T-helper 1 cell treated with Interleukin-12 subunit alpha and Interleukin-12 subunit beta and Interleukin-4 antibody, amounts not matched to agents 30 μg/mL and 1 μg/mL, for 36 hours (primary cell): ENCODE results near the gene LRRC4C.
"Not testable (repeated sequence)": the region's sequence is repeated elsewhere in the genome, so short reads cannot be mapped to it uniquely, and the experiment has no call there.

Experiments used
- H3K27ac Mint-ChIP-seq: one replicate; pipeline ENCODE4 v1.8.0; 2021; ENCODE audit warnings: mild to moderate bottlenecking, mixed read lengths
- H3K27me3 Mint-ChIP-seq: one replicate; pipeline ENCODE4 v1.8.0; 2021; ENCODE audit warnings: low read depth, mixed read lengths
- H3K36me3 Mint-ChIP-seq: one replicate; pipeline ENCODE4 v1.8.0; 2021; ENCODE audit warnings: low read depth, mixed read lengths
- H3K4me1 Mint-ChIP-seq: one replicate; pipeline ENCODE4 v1.8.0; 2021; ENCODE audit warnings: low read depth, mixed read lengths
- H3K4me3 Mint-ChIP-seq: one replicate; pipeline ENCODE4 v1.8.0; 2021; ENCODE audit warnings: mild to moderate bottlenecking, moderate library complexity, mixed read lengths
- H3K9me3 Mint-ChIP-seq: one replicate; pipeline ENCODE4 v1.8.0; 2021; ENCODE audit warnings: mixed read lengths

Gene LRRC4C

DNA sequence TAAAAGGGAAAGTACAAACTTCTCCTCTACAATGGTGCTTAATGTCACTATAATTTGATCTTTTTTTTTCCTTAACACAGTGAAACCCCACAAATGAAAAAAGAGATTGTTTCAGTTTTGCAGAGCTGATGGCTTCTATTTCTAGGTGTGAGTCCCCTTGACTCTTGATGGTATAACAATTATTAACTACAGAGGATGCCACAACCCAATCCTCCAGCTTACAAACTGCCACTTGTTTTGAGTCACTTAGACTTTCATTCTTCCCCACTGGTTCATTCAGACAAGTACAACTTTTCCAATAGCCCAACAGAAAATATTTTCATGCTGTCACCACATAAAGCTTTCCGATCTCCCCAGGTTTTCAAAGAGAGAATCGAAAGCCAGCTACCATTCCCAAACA is 812.2 kb downstream of the LRRC4C start:
- no peaks in the 10 kb centered on the region for H3K36me3 Mint-ChIP-seq
- no peak overlapping the region for H3K27ac Mint-ChIP-seq
- H3K4me1 Mint-ChIP-seq = no peaks in the 10 kb centered on the region
- peaks cover 45% of the 10 kb centered on the region for H3K9me3 Mint-ChIP-seq
- no peak overlapping the region for H3K4me3 Mint-ChIP-seq
- no peaks in the 10 kb centered on the region for H3K27me3 Mint-ChIP-seq

DNA sequence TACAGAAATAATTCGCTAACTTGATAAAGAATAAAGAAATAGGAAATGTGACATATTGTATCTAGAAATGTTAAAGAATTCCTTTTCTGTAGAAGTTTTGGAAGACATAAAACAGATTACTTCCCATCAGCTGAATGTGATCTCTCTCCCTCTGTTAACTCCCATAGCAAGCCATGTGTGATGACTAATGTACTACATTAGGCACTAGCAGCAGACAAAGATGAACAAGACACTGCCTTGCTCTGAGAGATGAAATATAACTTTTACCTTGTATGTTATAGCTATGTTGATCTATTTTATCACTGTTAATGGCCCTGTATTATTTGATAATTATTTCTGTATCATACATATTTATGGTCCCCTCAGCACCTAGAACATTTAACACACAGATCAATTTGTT is 817.2 kb downstream of the LRRC4C start:
- Mint-ChIP-seq H3K9me3 (peaks cover 33% of the 10 kb centered on the region), H3K4me3 (no peak overlapping the region), H3K36me3 (no peaks in the 10 kb centered on the region), H3K4me1 (no peaks in the 10 kb centered on the region), H3K27me3 (no peaks in the 10 kb centered on the region), H3K27ac (no peak overlapping the region)

DNA sequence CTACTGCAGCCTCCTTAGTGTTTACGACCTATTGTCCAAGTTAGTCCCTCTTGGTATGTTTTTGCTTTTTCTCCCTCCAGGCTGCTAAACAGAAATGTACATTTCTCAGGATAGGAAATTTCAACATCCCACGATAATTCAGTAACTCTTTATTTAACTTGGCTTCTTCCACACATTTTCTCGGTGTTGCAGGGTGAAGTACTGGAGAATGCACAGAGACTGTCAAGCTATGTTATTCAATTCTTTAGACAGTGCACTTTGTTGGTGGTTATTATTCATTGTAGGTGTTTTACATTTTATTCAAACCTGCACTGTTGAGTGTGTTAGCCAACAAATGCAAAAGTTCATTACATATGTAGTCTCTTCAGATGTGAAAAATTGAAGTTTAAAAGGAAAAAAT is 839.8 kb downstream of the LRRC4C start:
- Mint-ChIP-seq H3K9me3 (peaks cover 19% of the 10 kb centered on the region), H3K4me1 (no peaks in the 10 kb centered on the region), H3K36me3 (no peaks in the 10 kb centered on the region), H3K27ac (no peak overlapping the region), H3K4me3 (no peak overlapping the region), H3K27me3 (no peaks in the 10 kb centered on the region)

DNA sequence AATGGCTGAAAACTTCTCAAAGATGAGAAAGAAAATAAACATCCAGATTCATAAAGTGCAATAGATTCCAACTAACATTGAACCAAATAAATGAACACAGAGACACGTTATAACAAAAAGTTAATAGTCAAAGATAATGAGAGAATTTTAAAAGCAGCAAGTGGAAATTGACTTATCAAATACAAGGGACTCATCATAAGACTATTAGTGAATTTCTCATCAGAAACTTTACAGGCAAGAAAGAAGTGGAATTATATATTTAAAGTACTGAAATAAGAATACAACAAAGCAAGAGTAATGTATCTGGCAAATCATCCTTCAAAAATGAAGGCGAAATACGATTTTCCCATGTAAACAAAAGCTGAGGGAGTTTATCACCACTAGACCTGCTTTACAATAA is 852.7 kb downstream of the LRRC4C start:
- peaks cover 48% of the 10 kb centered on the region for H3K9me3 Mint-ChIP-seq

DNA sequence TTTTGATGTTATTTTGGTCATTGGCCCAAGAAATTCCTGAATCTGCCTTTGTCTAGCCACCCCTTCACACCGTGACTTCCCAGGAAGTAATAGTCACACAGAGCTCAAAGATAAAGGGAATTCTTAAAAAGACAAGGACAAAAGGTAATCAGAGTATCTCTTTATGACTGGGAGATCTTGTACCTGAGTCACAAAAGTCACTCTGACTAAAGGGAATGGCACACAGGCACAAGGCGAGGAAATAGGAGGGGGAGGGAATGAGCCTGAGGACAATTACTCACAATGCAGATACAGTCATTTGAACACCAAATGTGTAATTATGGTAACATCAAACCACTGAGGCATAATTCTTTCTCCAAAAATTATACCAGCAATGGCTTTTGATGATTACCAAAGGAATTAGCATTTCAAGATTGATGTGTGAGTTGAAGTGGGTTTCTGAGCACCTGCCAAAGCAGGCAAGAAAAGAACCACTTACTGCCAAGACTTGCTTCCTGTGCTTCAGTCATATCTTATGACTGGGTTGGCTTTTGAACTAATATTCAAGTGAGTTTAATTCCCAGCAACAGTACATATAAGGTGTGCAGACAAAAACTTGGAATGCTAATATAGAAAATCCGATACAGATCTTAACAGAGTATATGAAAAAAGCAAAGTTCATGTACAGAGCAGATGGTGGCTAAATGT is 856.4 kb downstream of the LRRC4C start:
- Mint-ChIP-seq H3K4me1 (no peaks in the 10 kb centered on the region), H3K4me3 (no peak overlapping the region), H3K36me3 (no peaks in the 10 kb centered on the region), H3K9me3 (peaks cover 45% of the 10 kb centered on the region), H3K27ac (no peak overlapping the region), H3K27me3 (no peaks in the 10 kb centered on the region)

More for the DNA sequence above, 852.7 kb downstream of the LRRC4C start:
- Mint-ChIP-seq H3K36me3 (no peaks in the 10 kb centered on the region), H3K4me1 (no peaks in the 10 kb centered on the region), H3K27me3 (no peaks in the 10 kb centered on the region), H3K4me3 (no peak overlapping the region), H3K27ac (no peak overlapping the region)

DNA sequence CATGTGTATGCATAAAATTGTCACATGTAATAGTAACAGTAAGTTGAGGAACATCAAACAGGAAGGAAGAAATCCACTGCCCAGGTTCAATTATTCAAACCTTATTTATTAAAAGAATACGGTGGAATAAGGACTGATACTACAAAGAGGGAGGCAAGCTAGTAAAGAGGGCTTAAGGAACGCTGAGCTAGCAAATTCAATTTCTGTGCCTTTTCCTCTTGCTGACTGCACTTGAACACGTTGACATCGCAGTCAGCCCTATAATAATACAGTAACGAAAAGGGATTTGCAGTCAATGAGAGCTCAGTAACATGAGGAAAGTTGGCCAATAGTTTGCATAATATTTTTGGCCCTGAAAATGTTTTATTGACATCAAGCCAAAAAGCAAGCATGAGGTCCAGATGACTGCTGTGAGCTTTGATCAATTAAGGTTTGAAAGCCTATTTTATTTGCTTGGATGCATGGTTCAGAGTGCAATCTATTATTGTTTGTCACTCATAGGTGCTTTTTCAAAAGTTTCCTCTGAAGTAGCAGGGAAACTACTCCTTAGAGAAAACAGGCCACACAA is 861.8 kb downstream of the LRRC4C start:
- Mint-ChIP-seq H3K27me3 (no peaks in the 10 kb centered on the region), H3K9me3 (peaks cover 27% of the 10 kb centered on the region), H3K36me3 (no peaks in the 10 kb centered on the region), H3K27ac (no peak overlapping the region), H3K4me3 (no peak overlapping the region), H3K4me1 (no peaks in the 10 kb centered on the region)

DNA sequence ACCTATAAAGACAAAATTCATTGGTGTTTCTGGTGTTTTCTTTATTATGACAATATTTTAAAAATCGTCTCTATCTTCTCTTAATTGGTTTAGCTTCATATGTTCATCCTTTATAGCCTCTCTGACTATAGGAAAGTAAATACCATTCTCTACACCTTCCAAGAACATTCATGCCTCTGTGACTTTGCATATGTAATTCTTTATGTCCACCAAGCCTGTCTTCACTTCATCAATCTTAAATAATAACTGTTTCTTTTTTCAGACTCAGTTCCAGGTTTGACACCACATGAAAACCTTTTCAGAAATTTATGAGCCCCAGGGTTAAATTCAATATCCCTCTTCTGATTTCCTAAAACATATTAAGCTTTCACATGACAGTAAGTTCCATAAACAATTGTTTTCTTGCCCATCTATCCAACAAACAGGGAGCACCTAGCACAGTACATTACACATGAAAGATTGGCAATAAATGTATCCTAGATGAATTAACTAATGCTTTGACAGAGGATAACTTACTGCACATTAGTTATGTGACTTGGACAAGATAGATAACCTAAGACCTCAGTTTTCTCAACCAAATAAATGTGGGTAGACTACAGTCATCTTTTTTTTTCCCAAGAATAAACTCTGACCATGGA is 886.1 kb downstream of the LRRC4C start:
- Mint-ChIP-seq H3K36me3 (no peaks in the 10 kb centered on the region), H3K27ac (no peak overlapping the region), H3K4me1 (no peaks in the 10 kb centered on the region), H3K27me3 (no peaks in the 10 kb centered on the region), H3K4me3 (no peak overlapping the region), H3K9me3 (peaks cover 18% of the 10 kb centered on the region)

DNA sequence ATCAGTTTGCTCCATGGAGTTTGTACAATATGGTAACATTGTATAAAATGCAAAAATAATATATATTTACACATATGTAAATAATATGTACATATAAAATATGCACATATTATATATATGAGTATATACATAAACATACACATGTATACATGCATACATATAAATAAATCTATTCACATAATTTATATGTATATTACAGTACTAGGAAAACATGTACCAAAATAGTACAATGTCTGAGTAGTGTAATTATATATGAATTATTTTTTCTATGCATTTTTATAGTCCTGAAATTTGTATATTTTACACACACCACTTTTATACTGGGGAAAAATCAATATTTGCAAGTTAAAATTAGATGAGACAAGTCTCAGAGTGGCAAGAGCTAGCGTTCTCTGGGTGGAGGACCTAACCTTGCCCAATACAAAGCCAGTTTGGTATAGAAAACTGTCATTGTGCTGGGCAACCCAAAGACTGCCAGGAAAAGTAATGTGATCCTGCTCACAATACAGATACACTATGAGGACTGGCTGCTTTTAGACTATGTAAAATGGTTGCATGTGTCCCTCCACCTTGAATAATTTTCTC is 889.4 kb downstream of the LRRC4C start:
- no peaks in the 10 kb centered on the region for H3K27me3 Mint-ChIP-seq
- H3K27ac Mint-ChIP-seq = no peak overlapping the region
- peaks cover 13% of the 10 kb centered on the region for H3K9me3 Mint-ChIP-seq
- no peaks in the 10 kb centered on the region for H3K4me1 Mint-ChIP-seq
- H3K4me3 Mint-ChIP-seq = no peak overlapping the region
- H3K36me3 Mint-ChIP-seq = no peaks in the 10 kb centered on the region

DNA sequence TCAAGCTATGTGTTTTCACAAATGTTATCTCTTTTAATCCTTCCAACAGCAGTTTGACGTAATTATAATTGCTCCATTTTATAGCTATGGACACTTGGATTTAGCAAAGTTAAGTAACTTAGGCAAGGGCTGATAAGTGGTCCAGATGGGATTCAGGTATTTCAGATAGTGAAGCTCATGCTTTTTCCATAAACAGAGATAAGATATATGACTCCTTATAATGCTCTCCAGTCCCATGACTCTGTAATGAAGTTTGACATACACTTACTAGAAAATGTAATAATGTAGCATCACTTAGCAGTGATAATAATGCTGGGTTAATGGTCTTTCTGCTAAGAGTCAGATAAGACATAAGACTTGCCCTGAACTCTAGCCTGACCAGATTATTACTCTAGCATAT is 892.1 kb downstream of the LRRC4C start:
- H3K27ac Mint-ChIP-seq = no peak overlapping the region
- H3K27me3 Mint-ChIP-seq = no peaks in the 10 kb centered on the region
- H3K4me3 Mint-ChIP-seq = no peak overlapping the region
- no peaks in the 10 kb centered on the region for H3K4me1 Mint-ChIP-seq
- peaks cover 20% of the 10 kb centered on the region for H3K9me3 Mint-ChIP-seq
- H3K36me3 Mint-ChIP-seq = no peaks in the 10 kb centered on the region

DNA sequence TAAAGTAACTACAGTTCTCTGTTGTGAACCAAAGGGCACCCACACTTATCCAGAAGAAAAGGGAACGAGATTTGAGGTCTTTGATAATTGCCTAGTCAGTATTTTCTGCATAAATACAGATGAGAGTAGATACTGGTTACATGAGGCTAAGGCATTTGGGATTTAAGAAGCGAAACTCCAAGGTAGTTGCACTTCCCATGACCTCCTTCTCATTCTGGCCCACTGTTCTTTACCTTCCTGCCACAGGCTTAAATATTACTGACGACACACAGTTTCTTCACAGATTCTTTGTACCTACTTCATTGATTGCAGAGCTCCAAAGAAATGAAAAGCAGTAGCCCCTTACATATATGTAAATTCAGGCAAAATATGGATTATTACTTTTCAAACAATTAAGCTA is 915.3 kb downstream of the LRRC4C start:
- no peaks in the 10 kb centered on the region for H3K36me3 Mint-ChIP-seq
- H3K4me3 Mint-ChIP-seq = no peak overlapping the region
- no peak overlapping the region for H3K27ac Mint-ChIP-seq
- peaks cover 21% of the 10 kb centered on the region for H3K9me3 Mint-ChIP-seq
- H3K27me3 Mint-ChIP-seq = no peaks in the 10 kb centered on the region
- H3K4me1 Mint-ChIP-seq = no peaks in the 10 kb centered on the region

DNA sequence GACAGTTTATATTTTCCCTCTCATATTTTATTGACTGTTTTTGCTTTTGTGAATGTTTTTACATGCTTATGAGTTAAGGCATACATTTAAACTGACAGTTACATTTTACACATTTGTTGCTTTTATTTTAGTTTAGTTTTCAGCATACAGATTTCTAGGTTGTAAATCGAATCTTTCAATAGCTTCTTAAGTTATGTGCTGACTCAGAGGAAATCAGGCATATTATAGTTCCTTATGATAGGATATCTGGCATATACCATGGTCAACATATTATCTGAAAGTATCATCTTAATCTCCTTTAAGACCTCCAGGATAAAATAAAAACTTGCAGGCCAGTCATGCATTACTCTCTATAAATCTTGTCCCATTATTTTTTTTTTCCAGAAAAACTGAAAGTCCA is 916.6 kb downstream of the LRRC4C start:
- H3K4me1 Mint-ChIP-seq = no peaks in the 10 kb centered on the region
- no peaks in the 10 kb centered on the region for H3K27me3 Mint-ChIP-seq
- peaks cover 25% of the 10 kb centered on the region for H3K9me3 Mint-ChIP-seq
- H3K36me3 Mint-ChIP-seq = no peaks in the 10 kb centered on the region
- H3K27ac Mint-ChIP-seq = no peak overlapping the region
- no peak overlapping the region for H3K4me3 Mint-ChIP-seq

DNA sequence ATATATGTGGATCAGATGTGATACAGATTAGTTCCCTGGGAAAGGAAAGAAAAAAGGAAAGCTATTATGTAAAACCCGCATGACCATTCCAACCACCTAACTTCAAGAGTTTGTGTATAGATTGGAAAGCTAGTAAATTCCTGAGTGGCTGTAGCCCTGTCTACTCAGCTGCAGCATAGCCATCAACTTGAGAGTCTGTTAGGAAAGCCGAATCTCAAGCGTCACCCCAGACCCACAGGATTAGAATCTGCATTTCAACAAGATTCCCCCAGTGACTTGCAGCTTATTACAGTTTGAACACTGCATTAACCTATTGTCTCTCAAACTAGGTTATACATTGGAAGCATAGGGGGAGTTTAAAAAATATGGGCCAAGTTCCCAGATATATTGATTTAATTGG is 921.7 kb downstream of the LRRC4C start:
- Mint-ChIP-seq H3K27me3 (no peaks in the 10 kb centered on the region), H3K4me3 (no peak overlapping the region), H3K36me3 (no peaks in the 10 kb centered on the region), H3K9me3 (peaks cover 14% of the 10 kb centered on the region), H3K27ac (no peak overlapping the region), H3K4me1 (no peaks in the 10 kb centered on the region)

DNA sequence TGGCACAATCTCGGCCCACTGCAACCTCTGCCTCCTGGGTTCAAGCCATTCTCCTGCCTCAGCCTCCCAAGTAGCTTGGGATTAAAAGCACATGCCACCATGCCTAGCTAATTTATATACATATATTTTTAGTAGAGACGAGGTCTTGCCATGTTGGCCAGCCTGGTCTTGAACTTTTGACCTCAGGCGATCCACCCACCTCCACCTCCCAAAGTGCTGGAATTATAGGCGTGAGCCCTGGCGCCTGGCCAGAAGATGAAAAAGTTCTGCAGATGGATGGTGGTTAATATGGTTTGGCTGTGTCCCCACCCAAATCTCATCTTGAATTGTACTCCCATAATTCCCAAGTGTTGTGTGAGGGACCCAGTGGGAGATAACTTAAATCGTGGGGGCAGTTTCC is 937.4 kb downstream of the LRRC4C start:
- peaks cover 34% of the 10 kb centered on the region for H3K9me3 Mint-ChIP-seq
- H3K27ac Mint-ChIP-seq, H3K27me3 Mint-ChIP-seq, H3K36me3 Mint-ChIP-seq, H3K4me3 Mint-ChIP-seq, H3K4me1 Mint-ChIP-seq: not testable (repeated sequence)

DNA sequence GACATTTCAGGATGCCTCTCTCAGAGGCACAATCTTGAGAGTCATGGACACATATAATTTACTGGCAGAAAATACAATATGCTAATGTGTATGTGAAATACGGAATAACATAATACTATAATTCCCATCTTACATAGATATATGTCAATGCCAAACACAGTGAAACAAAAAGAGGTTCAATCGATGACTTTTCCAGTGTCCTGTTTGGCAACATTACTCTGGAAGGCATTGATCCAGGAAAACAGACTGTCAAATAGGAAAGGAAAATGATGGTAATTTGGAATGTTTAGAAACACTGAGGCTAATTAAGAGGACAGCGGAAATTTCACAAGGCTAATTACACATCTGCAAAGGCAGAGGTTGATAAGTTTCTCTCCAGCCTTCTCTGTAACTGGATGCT is 942.3 kb downstream of the LRRC4C start:
- no peak overlapping the region for H3K4me3 Mint-ChIP-seq
- no peaks in the 10 kb centered on the region for H3K4me1 Mint-ChIP-seq
- H3K9me3 Mint-ChIP-seq = peaks cover 21% of the 10 kb centered on the region
- H3K27ac Mint-ChIP-seq = no peak overlapping the region
- no peaks in the 10 kb centered on the region for H3K36me3 Mint-ChIP-seq
- no peaks in the 10 kb centered on the region for H3K27me3 Mint-ChIP-seq

DNA sequence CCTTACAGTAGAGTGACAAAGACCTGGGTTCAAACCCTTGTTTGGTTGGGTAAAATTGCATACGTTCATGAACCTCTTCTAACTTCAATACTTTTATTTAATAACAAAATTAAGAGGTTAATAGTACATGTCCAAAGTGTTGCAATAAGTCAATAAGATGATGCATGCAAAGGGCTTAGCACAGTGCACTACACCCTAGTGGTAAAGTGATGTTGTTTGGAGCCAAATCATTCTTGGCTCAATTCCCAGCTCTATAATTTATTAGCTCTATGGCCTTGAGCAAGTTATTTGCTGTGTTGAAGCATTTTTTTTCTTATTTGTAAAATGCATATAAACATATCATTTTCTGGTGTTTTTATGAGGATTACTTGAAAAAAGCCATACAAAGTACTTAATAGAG is 945.3 kb downstream of the LRRC4C start:
- H3K36me3 Mint-ChIP-seq = no peaks in the 10 kb centered on the region
- H3K9me3 Mint-ChIP-seq = peaks cover 29% of the 10 kb centered on the region

More for the DNA sequence above, 945.3 kb downstream of the LRRC4C start:
- Mint-ChIP-seq H3K4me3 (no peak overlapping the region), H3K27me3 (no peaks in the 10 kb centered on the region), H3K4me1 (no peaks in the 10 kb centered on the region), H3K27ac (no peak overlapping the region)
